ENCODE measurements around the gene SYTL3. TPM values are rescaled to one million over a fixed set of nuclear protein-coding genes. Genes with fewer than 3 reads are reported as not detected.

The SYTL3 gene
- total and polyA plus RNA-seq, 2 of the 8 experiments (the other 6 are each of a cell fraction or from before 2014, with no cell fraction given): 0.27 to 0.99 TPM

GRCh38 chr6:158773581-158774449 is 124.0 kb downstream of the SYTL3 start:
- DNase-seq (ENCODE audit: low read depth in 1 of 2, low spot score in 2 of 2): no peak
- TF ChIP-seq ASH2L (IDR thresholded peaks at IDR 0.05; ENCODE audit: low read length) (no peak), SRF (IDR thresholded peaks at IDR 0.05; ENCODE audit: low read depth, low read length) (no peak), TAF7 (optimal IDR thresholded peaks at IDR 0.05; ENCODE audit: borderline replicate concordance, low read depth, low read length) (no peak), NANOG (IDR thresholded peaks at IDR 0.05; ENCODE audit: insufficient read depth, low read depth, low read length, poor library complexity, severe bottlenecking) (no peak), SIN3A (conservative IDR thresholded peaks at IDR 0.05 in 1 of 2, IDR thresholded peaks at IDR 0.05 in 1 of 2; ENCODE audit: low read depth in 1 of 2, low read length in 2 of 2) (no peak), PHF8 (conservative IDR thresholded peaks at IDR 0.05; ENCODE audit: low read depth, low read length) (no peak), RBBP5 (IDR thresholded peaks at IDR 0.05; ENCODE audit: borderline replicate concordance, low read depth, low read length) (no peak), HDAC2 (IDR thresholded peaks at IDR 0.05; ENCODE audit: borderline replicate concordance in 1 of 2, low read depth in 2 of 2, low read length in 2 of 2) (no peak), RNF2 (IDR thresholded peaks at IDR 0.05; ENCODE audit: borderline replicate concordance, low read depth, low read length, missing control alignments, poor library complexity, severe bottlenecking) (no peak), SIX5 (IDR thresholded peaks at IDR 0.05; ENCODE audit: low read depth, low read length) (no peak)

More at GRCh38 chr6:158773581-158774449, 124.0 kb downstream of the SYTL3 start:
- no peak overlapping the region for H3K4ac ChIP-seq (replicated peaks; ENCODE audit: insufficient read length, low read depth, low read length)
- no peak overlapping the region for H4K91ac ChIP-seq (replicated peaks; ENCODE audit: insufficient read length, low read length)
- no peak overlapping the region for H3K14ac ChIP-seq (ENCODE audit: insufficient read length)
- no peak overlapping the region for H3K9ac ChIP-seq (replicated peaks in 1 of 4; ENCODE audit: extremely low read depth in 1 of 4, low read depth in 3 of 4, low read length in 3 of 4)
- no peaks in the 10 kb centered on the region for H3K9me3 ChIP-seq (ENCODE audit: insufficient read depth in 2 of 2, low read depth in 1 of 2, low read length in 1 of 2)
- POLR2A ChIA-PET (ENCODE audit: partially characterized antibody): interaction anchor here (1.3 to 4.7 kb wide), 6 partner anchors 8 to 39 kb away, joined by 3 to 20 read pairs (median 10); no protein-coding TSS in a partner anchor
- 86% methylated on average over 21 of the region's 21 CpGs; no CpG with 5 or more reads in 1 of the 2 experiments for WGBS, 2 experiments (ENCODE audit: extremely low coverage in 1 of 2, insufficient coverage in 1 of 2, insufficient read length in 1 of 2, insufficient replicate concordance in 2 of 2, low coverage in 1 of 2, low lambda C conversion rate in 2 of 2, missing lambda C conversion rate in 1 of 2)
- peaks cover 0 to 5% (median 0%) of the 10 kb centered on the region in 4 experiments; a peak in 2 of 7 replicates for H3K4me1 ChIP-seq (replicated peaks in 1 of 4; ENCODE audit: control insufficient read depth in 3 of 4, insufficient read depth in 4 of 4, low read length in 3 of 4)
- no peak for FAIRE-seq
- no peak overlapping the region for H2BK20ac ChIP-seq (ENCODE audit: low read length)
- no peak overlapping the region for H3K4me3 ChIP-seq (ENCODE audit: extremely low read depth in 1 of 4, insufficient read depth in 2 of 4, low read depth in 3 of 4, low read length in 4 of 4)
- H3K36me3 ChIP-seq (ENCODE audit: control insufficient read depth in 2 of 4, insufficient read depth in 4 of 4, low read length in 3 of 4): peaks cover 47 to 100% (median 88%) of the 10 kb centered on the region in 4 experiments
- H3K27ac ChIP-seq (ENCODE audit: low read depth, low read length): no peak overlapping the region
- no peak overlapping the region for H2AFZ ChIP-seq (ENCODE audit: low read length)
- peaks cover 20 to 40% of the 10 kb centered on the region in 2 experiments for H4K20me1 ChIP-seq (replicated peaks in 1 of 2; ENCODE audit: control insufficient read depth in 1 of 2, insufficient read depth in 2 of 2, low read length in 2 of 2)
- no peak overlapping the region for H2BK120ac ChIP-seq (replicated peaks; ENCODE audit: low read depth, low read length)
- H2AK5ac ChIP-seq (ENCODE audit: low read depth, low read length): no peak overlapping the region
- H3K23me2 ChIP-seq (ENCODE audit: low read depth, low read length): no peaks in the 10 kb centered on the region
- H3K56ac ChIP-seq (replicated peaks; ENCODE audit: insufficient read length, low read depth, low read length): no peak overlapping the region
- H4K5ac ChIP-seq (ENCODE audit: insufficient read length, low read depth, low read length): no peak overlapping the region
- no peak overlapping the region for H3K23ac ChIP-seq (ENCODE audit: insufficient read length)
- peaks cover 15% of the 10 kb centered on the region for H3K79me1 ChIP-seq (ENCODE audit: low read depth, low read length)
- H2BK12ac ChIP-seq (ENCODE audit: low read depth, low read length): no peak overlapping the region
- no peak overlapping the region for H3K4me2 ChIP-seq (ENCODE audit: insufficient read depth in 1 of 2, low read depth in 2 of 2, low read length in 2 of 2)
- no peak overlapping the region; the same call in 1 of the 2 replicates for H2BK5ac ChIP-seq (ENCODE audit: low read depth, low read length)
- CTCF ChIA-PET (ENCODE audit: partially characterized antibody): interaction anchor here (1.0 to 3.6 kb wide), 8 partner anchors 8 to 186 kb away, joined by 3 to 19 read pairs (median 5); no protein-coding TSS in a partner anchor
- H4K8ac ChIP-seq (ENCODE audit: extremely low read depth, insufficient read depth, low read length): no peak overlapping the region
- H3K79me2 ChIP-seq (ENCODE audit: control insufficient read depth in 1 of 2, insufficient read depth in 2 of 2, low read length in 2 of 2): peaks cover 0 to 48% of the 10 kb centered on the region in 2 experiments; a peak in 3 of 4 replicates
- no peaks in the 10 kb centered on the region for H3K27me3 ChIP-seq (replicated peaks in 1 of 4; ENCODE audit: control insufficient read depth in 3 of 4, extremely low read depth in 1 of 4, insufficient read depth in 3 of 4, low read length in 3 of 4)
- H2BK15ac ChIP-seq (ENCODE audit: low read length): no peak overlapping the region
- no peak overlapping the region for H3K18ac ChIP-seq (ENCODE audit: extremely low read depth, low read length)
